ENCODE measurements around the gene TTC7B.

Gene TTC7B

DNA sequence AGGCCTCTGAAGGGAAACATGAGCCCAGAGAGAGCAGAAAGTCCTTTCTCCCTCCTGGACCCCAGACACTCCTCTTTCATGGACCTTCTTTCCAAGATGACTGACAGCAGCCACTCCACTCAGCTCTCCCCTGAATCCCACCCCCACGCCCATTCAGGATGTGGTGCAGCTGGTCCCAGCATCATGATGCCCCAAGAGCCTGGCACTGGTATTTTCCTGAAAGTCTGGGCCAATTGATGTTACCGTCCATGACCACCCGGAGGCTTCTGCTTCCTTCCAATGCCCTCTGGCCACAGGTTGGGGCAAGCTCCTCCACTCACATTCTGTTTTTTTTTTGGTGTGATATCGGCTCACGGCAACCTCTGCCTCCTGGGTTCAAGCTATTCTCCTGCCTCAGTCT is 306.8 kb downstream of the TTC7B start:
- no peak overlapping the region for H3K18ac ChIP-seq (ENCODE audit: low read length)
- H3K23ac ChIP-seq (ENCODE audit: low read depth, low read length, poor library complexity), result no peak overlapping the region
- no peak overlapping the region for H2BK12ac ChIP-seq (ENCODE audit: low read length)
- H2BK120ac ChIP-seq (ENCODE audit: low read depth, low read length), result no peak overlapping the region
- H4K91ac ChIP-seq (ENCODE audit: low read depth, low read length, poor library complexity), result no peak overlapping the region
- no peak overlapping the region for H2AK5ac ChIP-seq (ENCODE audit: low read depth, low read length)
- no peak overlapping the region for H2BK5ac ChIP-seq (ENCODE audit: low read length)
- no peaks in the 10 kb centered on the region for H3K36me3 ChIP-seq (replicated peaks in 1 of 2; ENCODE audit: control insufficient read depth in 2 of 2, insufficient read depth in 2 of 2, low read length in 2 of 2)
- no peaks in the 10 kb centered on the region for H3K79me1 ChIP-seq (ENCODE audit: low read depth, low read length)
- H3K14ac ChIP-seq (ENCODE audit: low read length), result no peak overlapping the region
- no peak overlapping the region for H3K4me2 ChIP-seq (ENCODE audit: insufficient read depth, low read length, poor library complexity, severe bottlenecking)
- no peak overlapping the region for H2AFZ ChIP-seq (ENCODE audit: low read length)
- H3K27me3 ChIP-seq (ENCODE audit: control insufficient read depth in 3 of 3, insufficient read depth in 3 of 3, low read depth in 1 of 3, low read length in 3 of 3), result no peaks in the 10 kb centered on the region
- H3K27ac ChIP-seq (replicated peaks; ENCODE audit: low read length), result no peak overlapping the region
- H2BK15ac ChIP-seq (ENCODE audit: low read length), result peak overlapping the region; percentile 65
- no peak overlapping the region for H3K4me3 ChIP-seq (ENCODE audit: low read length in 2 of 2)
- H3K9ac ChIP-seq (ENCODE audit: low read depth, low read length, poor library complexity), result no peak overlapping the region
- WGBS, 2 donors (ENCODE audit: extremely low coverage in 2 of 2, insufficient read length in 2 of 2, insufficient replicate concordance in 1 of 2), result no CpG with 5 or more reads among the region's 5 CpGs
- H3K4ac ChIP-seq (ENCODE audit: low read length), result no peak overlapping the region
- DNase-seq (ENCODE audit: low spot score), result no peak
- peaks cover 23 to 26% of the 10 kb centered on the region in 2 donors for H3K4me1 ChIP-seq (ENCODE audit: control insufficient read depth in 2 of 2, insufficient read depth in 1 of 2, low read depth in 1 of 2, low read length in 2 of 2)
- H3K9me3 ChIP-seq (replicated peaks in 1 of 2; ENCODE audit: control insufficient read depth in 2 of 2, insufficient read depth in 1 of 2, low read depth in 1 of 2, low read length in 2 of 2), result no peaks in the 10 kb centered on the region
- H4K8ac ChIP-seq (ENCODE audit: low read depth, low read length), result no peak overlapping the region

DNA sequence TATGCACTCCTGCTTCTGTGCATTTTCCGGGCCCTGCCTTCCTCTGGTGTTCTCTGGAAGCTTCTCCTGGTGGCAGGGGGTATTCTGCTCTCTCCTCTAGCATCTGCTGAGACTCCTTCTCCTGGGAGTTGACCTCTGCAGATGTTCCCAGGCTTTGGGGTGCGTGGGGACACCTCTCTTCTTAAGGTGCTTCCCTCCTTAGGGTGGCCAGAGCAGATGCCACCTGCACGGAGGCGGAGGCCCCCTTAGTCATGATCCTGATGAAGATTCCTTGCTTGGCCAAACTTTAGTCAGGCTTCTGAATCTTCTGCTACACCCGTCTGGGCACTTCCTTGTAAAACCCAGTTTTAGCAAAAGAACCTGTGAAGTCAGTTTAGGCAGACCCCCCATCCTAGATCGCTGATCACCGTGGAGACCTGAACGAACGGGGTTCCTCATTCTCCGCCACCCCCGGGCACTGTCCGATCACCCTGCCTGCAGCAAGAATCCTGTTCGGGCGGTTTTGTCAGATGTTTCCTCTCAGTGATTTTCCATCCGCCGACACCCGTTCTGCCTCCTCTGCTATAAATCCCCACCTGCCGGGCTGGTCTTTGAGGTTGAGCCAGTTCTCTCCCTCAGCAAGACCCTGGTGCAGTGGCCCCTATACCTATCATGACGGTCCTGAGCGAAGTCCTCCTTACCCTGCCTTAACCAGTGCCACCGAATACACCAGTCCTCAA is 307.5 kb downstream of the TTC7B start:
- H2AK5ac ChIP-seq (ENCODE audit: low read depth, low read length), result no peak overlapping the region
- H3K9me3 ChIP-seq (replicated peaks in 1 of 2; ENCODE audit: control insufficient read depth in 2 of 2, insufficient read depth in 1 of 2, low read depth in 1 of 2, low read length in 2 of 2), result no peaks in the 10 kb centered on the region
- H3K23ac ChIP-seq (ENCODE audit: low read depth, low read length, poor library complexity), result no peak overlapping the region
- no peak overlapping the region for H3K9ac ChIP-seq (ENCODE audit: low read depth, low read length, poor library complexity)
- H3K14ac ChIP-seq (ENCODE audit: low read length), result no peak overlapping the region
- H3K4ac ChIP-seq (ENCODE audit: low read length), result no peak overlapping the region
- no peak for DNase-seq (ENCODE audit: low spot score)
- H3K27me3 ChIP-seq (ENCODE audit: control insufficient read depth in 3 of 3, insufficient read depth in 3 of 3, low read depth in 1 of 3, low read length in 3 of 3), result no peaks in the 10 kb centered on the region
- no peak overlapping the region for H4K8ac ChIP-seq (ENCODE audit: low read depth, low read length)
- peak overlapping the region; percentile 21 for H3K18ac ChIP-seq (ENCODE audit: low read length)
- H2BK12ac ChIP-seq (ENCODE audit: low read length), result no peak overlapping the region
- no CpG with 5 or more reads among the region's 21 CpGs for WGBS, 2 donors (ENCODE audit: extremely low coverage in 2 of 2, insufficient read length in 2 of 2, insufficient replicate concordance in 1 of 2)
- H3K4me3 ChIP-seq (ENCODE audit: low read length in 2 of 2), result no peak overlapping the region
- H4K91ac ChIP-seq (ENCODE audit: low read depth, low read length, poor library complexity), result no peak overlapping the region
- peaks cover 20 to 23% of the 10 kb centered on the region in 2 donors for H3K4me1 ChIP-seq (ENCODE audit: control insufficient read depth in 2 of 2, insufficient read depth in 1 of 2, low read depth in 1 of 2, low read length in 2 of 2)
- no peaks in the 10 kb centered on the region for H3K36me3 ChIP-seq (replicated peaks in 1 of 2; ENCODE audit: control insufficient read depth in 2 of 2, insufficient read depth in 2 of 2, low read length in 2 of 2)
- H3K4me2 ChIP-seq (ENCODE audit: insufficient read depth, low read length, poor library complexity, severe bottlenecking), result no peak overlapping the region
- no peaks in the 10 kb centered on the region for H3K79me1 ChIP-seq (ENCODE audit: low read depth, low read length)
- H2BK120ac ChIP-seq (ENCODE audit: low read depth, low read length), result peak overlapping the region; percentile 62
- no peak overlapping the region for H3K27ac ChIP-seq (replicated peaks; ENCODE audit: low read length)
- H2BK15ac ChIP-seq (ENCODE audit: low read length), result peak overlapping the region; percentile 65
- H2BK5ac ChIP-seq (ENCODE audit: low read length), result no peak overlapping the region
- no peak overlapping the region for H2AFZ ChIP-seq (ENCODE audit: low read length)

DNA sequence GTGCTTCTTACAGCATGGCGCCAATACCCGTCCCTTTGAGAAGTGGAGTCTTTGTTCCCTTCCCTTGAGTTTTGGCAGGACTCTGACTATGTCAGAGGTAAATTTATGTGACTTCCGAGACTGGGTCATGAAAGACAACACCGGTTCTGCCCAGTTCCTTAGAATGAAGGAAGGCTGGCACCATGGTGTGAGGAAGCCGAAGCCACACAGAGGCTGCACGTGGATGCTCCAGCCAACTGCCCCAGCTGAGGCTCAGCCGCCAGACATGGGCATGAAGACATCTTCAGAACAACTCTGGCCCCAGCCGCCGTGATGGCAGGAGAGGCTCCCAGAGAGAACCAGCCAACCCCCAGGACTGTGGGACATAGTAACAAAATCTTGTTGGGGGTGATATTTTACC is 308.2 kb downstream of the TTC7B start:
- Histone ChIP-seq H3K27ac (replicated peaks; ENCODE audit: low read length) (no peak overlapping the region), H2BK15ac (ENCODE audit: low read length) (no peak overlapping the region), H3K4me2 (ENCODE audit: insufficient read depth, low read length, poor library complexity, severe bottlenecking) (no peak overlapping the region), H3K9ac (ENCODE audit: low read depth, low read length, poor library complexity) (no peak overlapping the region), H3K14ac (ENCODE audit: low read length) (no peak overlapping the region), H3K18ac (ENCODE audit: low read length) (no peak overlapping the region), H3K4me3 (ENCODE audit: low read length in 2 of 2) (no peak overlapping the region), H3K9me3 (replicated peaks in 1 of 2; ENCODE audit: control insufficient read depth in 2 of 2, insufficient read depth in 1 of 2, low read depth in 1 of 2, low read length in 2 of 2) (no peaks in the 10 kb centered on the region), H2AK5ac (ENCODE audit: low read depth, low read length) (no peak overlapping the region), H2BK5ac (ENCODE audit: low read length) (no peak overlapping the region), H3K4me1 (ENCODE audit: control insufficient read depth in 2 of 2, insufficient read depth in 1 of 2, low read depth in 1 of 2, low read length in 2 of 2) (peaks cover 14 to 18% of the 10 kb centered on the region in 2 donors), H3K79me1 (ENCODE audit: low read depth, low read length) (no peaks in the 10 kb centered on the region), H2BK12ac (ENCODE audit: low read length) (no peak overlapping the region), H3K4ac (ENCODE audit: low read length) (no peak overlapping the region), H3K27me3 (ENCODE audit: control insufficient read depth in 3 of 3, insufficient read depth in 3 of 3, low read depth in 1 of 3, low read length in 3 of 3) (no peaks in the 10 kb centered on the region), H4K91ac (ENCODE audit: low read depth, low read length, poor library complexity) (no peak overlapping the region), H4K8ac (ENCODE audit: low read depth, low read length) (no peak overlapping the region), H3K23ac (ENCODE audit: low read depth, low read length, poor library complexity) (no peak overlapping the region), H3K36me3 (replicated peaks in 1 of 2; ENCODE audit: control insufficient read depth in 2 of 2, insufficient read depth in 2 of 2, low read length in 2 of 2) (no peaks in the 10 kb centered on the region), H2BK120ac (ENCODE audit: low read depth, low read length) (no peak overlapping the region), H2AFZ (ENCODE audit: low read length) (no peak overlapping the region)
- WGBS, 2 donors (ENCODE audit: extremely low coverage in 2 of 2, insufficient read length in 2 of 2, insufficient replicate concordance in 1 of 2), result no CpG with 5 or more reads among the region's 9 CpGs
- DNase-seq (ENCODE audit: low spot score), result no peak

DNA sequence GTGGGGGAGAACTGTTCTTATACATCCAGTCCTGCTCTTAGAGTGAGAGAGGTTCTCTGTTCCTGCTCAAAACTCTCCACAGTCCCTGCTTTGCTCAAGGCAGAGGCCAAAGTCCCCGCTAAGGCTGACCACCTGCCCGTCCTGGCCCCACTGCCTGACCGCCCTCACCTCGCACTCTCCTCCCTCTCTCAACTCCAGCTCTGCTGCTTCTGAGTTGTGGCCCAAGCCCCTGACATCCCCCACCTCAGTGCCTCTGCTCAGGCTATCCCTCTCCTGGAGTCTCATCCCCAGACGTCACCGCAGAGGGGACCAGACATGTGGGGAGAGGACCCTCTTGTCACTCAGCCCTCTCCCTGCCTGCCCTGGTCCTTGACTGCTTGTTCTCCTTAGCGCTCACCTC is 308.8 kb downstream of the TTC7B start:
- no peak overlapping the region for H3K4me2 ChIP-seq (ENCODE audit: insufficient read depth, low read length, poor library complexity, severe bottlenecking)
- no peak overlapping the region for H4K91ac ChIP-seq (ENCODE audit: low read depth, low read length, poor library complexity)
- H2AK5ac ChIP-seq (ENCODE audit: low read depth, low read length), result peak overlapping the region; percentile 53
- H2BK12ac ChIP-seq (ENCODE audit: low read length), result peak overlapping the region; percentile 7
- no peak overlapping the region for H3K18ac ChIP-seq (ENCODE audit: low read length)
- no peaks in the 10 kb centered on the region for H3K36me3 ChIP-seq (replicated peaks in 1 of 2; ENCODE audit: control insufficient read depth in 2 of 2, insufficient read depth in 2 of 2, low read length in 2 of 2)
- no peak overlapping the region for H2BK5ac ChIP-seq (ENCODE audit: low read length)
- WGBS, 2 donors (ENCODE audit: extremely low coverage in 2 of 2, insufficient read length in 2 of 2, insufficient replicate concordance in 1 of 2), result no CpG with 5 or more reads among the region's 7 CpGs
- H3K9me3 ChIP-seq (replicated peaks in 1 of 2; ENCODE audit: control insufficient read depth in 2 of 2, insufficient read depth in 1 of 2, low read depth in 1 of 2, low read length in 2 of 2), result no peaks in the 10 kb centered on the region
- no peaks in the 10 kb centered on the region for H3K27me3 ChIP-seq (ENCODE audit: control insufficient read depth in 3 of 3, insufficient read depth in 3 of 3, low read depth in 1 of 3, low read length in 3 of 3)
- H3K79me1 ChIP-seq (ENCODE audit: low read depth, low read length), result no peaks in the 10 kb centered on the region
- H3K4ac ChIP-seq (ENCODE audit: low read length), result no peak overlapping the region
- no peak for DNase-seq (ENCODE audit: low spot score)
- no peak overlapping the region for H3K4me3 ChIP-seq (ENCODE audit: low read length in 2 of 2)
- H2AFZ ChIP-seq (ENCODE audit: low read length), result no peak overlapping the region
- H2BK15ac ChIP-seq (ENCODE audit: low read length), result no peak overlapping the region
- no peak overlapping the region for H3K9ac ChIP-seq (ENCODE audit: low read depth, low read length, poor library complexity)
- no peak overlapping the region for H3K14ac ChIP-seq (ENCODE audit: low read length)
- peaks cover 8 to 12% of the 10 kb centered on the region in 2 donors for H3K4me1 ChIP-seq (ENCODE audit: control insufficient read depth in 2 of 2, insufficient read depth in 1 of 2, low read depth in 1 of 2, low read length in 2 of 2)
- no peak overlapping the region for H2BK120ac ChIP-seq (ENCODE audit: low read depth, low read length)
- H4K8ac ChIP-seq (ENCODE audit: low read depth, low read length), result no peak overlapping the region
- no peak overlapping the region for H3K23ac ChIP-seq (ENCODE audit: low read depth, low read length, poor library complexity)
- no peak overlapping the region for H3K27ac ChIP-seq (replicated peaks; ENCODE audit: low read length)
